IMR-90 (cell line): ENCODE results near the gene SPAG4. TPM values are rescaled to one million over a fixed set of nuclear protein-coding genes. Genes with fewer than 3 reads are reported as not detected.

Source experiments
- microRNA-seq, 2 experiments: library from miRNA; stranded (forward) in 1 of 2; unstranded in 1 of 2; fragments of 10-50 nt in 1 of 2; fragments of <30 nt in 1 of 2; gene quantifications in 1 of 2; microRNA quantifications in 1 of 2; one replicate each; pipeline versions ENCODE3 to v1.1.0; 2013 to 2020; ENCODE audit not compliant: insufficient read depth in 1 of 2, insufficient read length in 1 of 2, unreplicated experiment in 1 of 2
- polyA plus RNA-seq, 3 experiments: library from polyadenylated mRNA; depleted of rRNA; stranded (reverse); fragments of >200 nt; gene quantifications; 2 replicates each; pipeline ENCODE4 v1.2.3, GENCODE V29; 2012; ENCODE audit warnings: low replicate concordance in 1 of 3
- small RNA-seq, 5 experiments: library from RNA; depleted of rRNA; stranded (forward); fragments of <200 nt; gene quantifications; one replicate each; pipeline ENCODE3, GENCODE V24; 2012
- total RNA-seq: library from RNA; depleted of rRNA; stranded (reverse); fragments of >200 nt; gene quantifications from 2 replicates; pipeline ENCODE4 v1.2.3, GENCODE V29; 2012; rRNA removed

SPAG4 gene
- total and polyA plus RNA-seq, 2 of the 4 experiments (the other 2 are of a cell fraction): 1.8 to 5.5 TPM

Small RNA genes lying within 50 kb of the gene (microRNA-seq; reads per million reads assigned to microRNA genes)
- gene RNU6-759P (ENCODE audit: insufficient read depth, insufficient read length) (not detected), gene RPL37P1 (ENCODE audit: insufficient read depth, insufficient read length) (not detected)

Small RNA genes lying within 50 kb of the gene (small RNA-seq; reads per million reads assigned to genes)
- gene RNU6-759P: 0 to 1.8 (median 0) reads per million in 5 experiments
- 0 reads per million in 5 experiments for gene RPL37P1

Other genes starting within 250 kb of the SPAG4 start
- gene UQCC1, start 203.9 kb upstream of the SPAG4 start, total RNA-seq: 28.7 and 30.8 TPM in 2 replicates
- gene UQCC1, start 203.9 kb upstream of the SPAG4 start, polyA plus RNA-seq (2012; rRNA removed): 35.6 and 36.4 TPM in 2 replicates
- 27.5 and 32.6 TPM in 2 replicates for gene GDF5, start 177.6 kb upstream of the SPAG4 start, total RNA-seq
- 24.6 and 28.2 TPM in 2 replicates for gene GDF5, start 177.6 kb upstream of the SPAG4 start, polyA plus RNA-seq (2012; rRNA removed)
- gene CEP250, start 160.2 kb upstream of the SPAG4 start, total RNA-seq: 35.1 and 38.3 TPM in 2 replicates
- 22.7 and 23.9 TPM in 2 replicates for gene CEP250, start 160.2 kb upstream of the SPAG4 start, polyA plus RNA-seq (2012; rRNA removed)
- not detected in 2 replicates for gene C20orf173, start 86.2 kb upstream of the SPAG4 start, total RNA-seq
- not detected in 2 replicates for gene C20orf173, start 86.2 kb upstream of the SPAG4 start, polyA plus RNA-seq (2012; rRNA removed)
- gene ERGIC3, start 73.8 kb upstream of the SPAG4 start, total RNA-seq: 438 and 487 TPM in 2 replicates
- 434 and 437 TPM in 2 replicates for gene ERGIC3, start 73.8 kb upstream of the SPAG4 start, polyA plus RNA-seq (2012; rRNA removed)
- 141 and 163 TPM in 2 replicates for gene CPNE1, start 49.1 kb downstream of the SPAG4 start, total RNA-seq
- gene CPNE1, start 49.1 kb downstream of the SPAG4 start, polyA plus RNA-seq (2012; rRNA removed): 165 and 189 TPM in 2 replicates
- 65.8 and 69.4 TPM in 2 replicates for gene RBM12, start 49.1 kb downstream of the SPAG4 start, total RNA-seq
- gene RBM12, start 49.1 kb downstream of the SPAG4 start, polyA plus RNA-seq (2012; rRNA removed): 44.7 and 51.2 TPM in 2 replicates
- gene NFS1, start 83.5 kb downstream of the SPAG4 start, total RNA-seq: 11.4 and 16.5 TPM in 2 replicates
- 31.4 and 35.6 TPM in 2 replicates for gene NFS1, start 83.5 kb downstream of the SPAG4 start, polyA plus RNA-seq (2012; rRNA removed)
- 223 and 397 TPM in 2 replicates for gene ROMO1, start 83.6 kb downstream of the SPAG4 start, total RNA-seq
- 555 and 601 TPM in 2 replicates for gene ROMO1, start 83.6 kb downstream of the SPAG4 start, polyA plus RNA-seq (2012; rRNA removed)
- gene RBM39, start 126.4 kb downstream of the SPAG4 start, total RNA-seq: 166 and 280 TPM in 2 replicates
- 74.3 and 106 TPM in 2 replicates for gene RBM39, start 126.4 kb downstream of the SPAG4 start, polyA plus RNA-seq (2012; rRNA removed)
- gene PHF20, start 156.2 kb downstream of the SPAG4 start, total RNA-seq: 22.0 and 30.3 TPM in 2 replicates
- 22.5 and 23.6 TPM in 2 replicates for gene PHF20, start 156.2 kb downstream of the SPAG4 start, polyA plus RNA-seq (2012; rRNA removed)